IPS DF 4.7 (cell line): Measurements from ENCODE around the gene YTHDF2.
"Not testable (repeated sequence)": the region's sequence is repeated elsewhere in the genome, so short reads cannot be mapped to it uniquely, and the experiment has no call there.

Source experiments
- DNase-seq: peaks from one replicate; pipeline ENCODE4 v3.0.0-alpha.2; 2013; ENCODE audit warnings: low spot score; ENCODE audit errors: extremely low read depth

Gene YTHDF2

DNA sequence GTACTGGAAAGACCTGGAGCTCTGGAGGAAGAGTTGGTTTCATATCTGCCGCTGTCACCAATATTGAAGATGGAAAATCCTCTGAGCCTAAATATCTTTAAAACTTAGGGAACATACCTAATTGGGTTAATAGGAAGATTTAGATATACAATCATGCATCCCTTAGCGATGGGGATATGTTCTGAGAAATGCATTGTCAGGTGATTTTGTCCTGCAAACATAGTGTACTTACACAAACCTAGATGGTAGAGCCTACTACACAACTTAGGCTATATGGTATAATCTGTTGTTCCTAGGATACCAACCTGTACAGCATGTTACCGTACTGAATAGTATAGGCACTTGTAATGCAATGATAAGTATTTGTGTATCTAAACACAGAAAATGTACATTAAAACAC, 22.5 kb downstream of the YTHDF2 start:
- no peak for DNase-seq

DNA sequence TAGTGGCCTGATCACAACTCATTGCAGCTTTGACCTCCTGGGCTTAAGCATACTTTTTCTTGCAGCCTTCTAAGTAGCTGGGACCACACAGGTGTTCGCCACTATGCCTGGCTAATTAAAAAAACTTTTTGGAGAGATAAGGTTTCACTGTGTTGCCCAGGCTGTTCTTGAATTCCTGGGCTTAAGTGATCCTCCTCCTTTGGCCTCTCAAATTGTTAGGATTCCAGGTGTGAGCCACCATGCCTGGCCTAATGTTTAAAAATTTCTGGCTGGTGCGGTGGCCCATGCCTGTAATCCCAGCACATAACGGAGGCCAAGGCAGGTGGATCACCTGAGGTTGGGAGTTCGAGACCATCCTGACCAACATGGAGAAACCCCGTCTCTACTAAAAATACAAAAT, 24.4 kb downstream of the YTHDF2 start:
- no peak for DNase-seq

- DNase-seq: no peak
Measured at GRCh38 chr1:28766532-28767183, 29.9 kb downstream of the YTHDF2 start.

DNA sequence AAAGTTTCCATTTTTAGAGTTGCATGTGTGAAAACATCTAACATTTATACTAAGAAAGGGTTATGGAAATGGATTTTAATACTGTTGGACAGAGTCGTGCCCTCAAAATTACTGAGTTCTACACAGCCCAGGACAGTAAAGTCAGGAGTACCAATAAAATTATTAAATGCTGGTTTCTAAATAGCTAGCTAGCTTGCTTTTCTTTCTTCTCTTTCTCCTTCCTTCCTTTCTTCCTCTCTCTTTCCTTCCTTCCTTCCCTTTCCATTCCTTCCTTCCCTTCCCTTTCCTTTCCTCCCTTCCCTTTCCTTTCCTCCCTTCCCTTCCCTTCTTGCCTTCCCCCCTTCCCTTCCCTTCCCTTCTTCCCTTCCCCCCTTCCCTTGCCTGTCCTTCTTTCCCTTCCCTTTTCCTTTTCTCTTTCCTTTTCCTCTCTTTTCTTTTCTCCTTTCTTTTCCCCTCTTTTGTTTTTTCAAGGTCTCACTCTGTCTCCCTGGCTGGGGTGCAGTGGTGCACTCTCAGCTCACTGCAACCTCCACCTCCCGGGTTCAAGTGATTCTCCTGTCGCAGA, 33.9 kb downstream of the YTHDF2 start:
- no peak for DNase-seq

DNA sequence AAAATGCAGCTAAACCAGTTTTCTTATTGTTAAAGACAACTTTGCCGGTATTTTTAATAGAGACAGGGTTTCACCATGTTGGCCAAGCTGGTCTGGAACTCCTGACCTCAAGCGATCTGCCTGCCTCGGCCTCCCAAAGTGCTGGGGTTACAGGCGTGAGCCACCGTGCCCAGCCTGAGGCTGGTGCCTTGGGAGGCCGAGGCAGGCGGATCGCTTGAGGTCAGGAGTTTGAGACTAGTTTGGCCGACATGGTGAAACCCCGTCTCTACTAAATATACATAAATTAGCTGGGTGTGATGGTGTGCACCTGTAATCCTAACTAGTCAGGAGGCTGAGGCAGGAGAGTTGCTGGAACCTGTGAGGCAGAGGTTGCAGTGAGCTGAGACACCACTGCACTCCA, 35.2 kb downstream of the YTHDF2 start:
- not testable (repeated sequence) for DNase-seq

DNA sequence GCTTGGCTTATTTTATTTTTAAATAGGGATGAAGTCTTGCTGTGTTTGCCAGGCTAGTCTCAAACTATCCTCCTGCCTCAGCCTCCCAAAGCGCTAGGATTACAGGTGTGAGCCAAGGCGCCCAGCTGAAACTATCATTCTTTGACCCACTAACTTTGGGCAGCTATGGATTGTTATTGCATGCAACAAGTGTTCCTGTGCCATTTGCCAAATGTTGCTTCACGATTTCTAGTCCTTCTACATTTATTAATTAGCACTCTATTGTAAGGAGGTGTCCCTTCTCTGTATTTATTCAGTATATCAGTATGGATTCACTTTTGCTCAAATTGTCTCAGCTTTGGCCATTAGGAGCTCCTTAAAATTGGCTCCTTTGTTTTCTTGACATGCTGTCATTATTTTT, 36.4 kb downstream of the YTHDF2 start:
- DNase-seq: no peak

DNA sequence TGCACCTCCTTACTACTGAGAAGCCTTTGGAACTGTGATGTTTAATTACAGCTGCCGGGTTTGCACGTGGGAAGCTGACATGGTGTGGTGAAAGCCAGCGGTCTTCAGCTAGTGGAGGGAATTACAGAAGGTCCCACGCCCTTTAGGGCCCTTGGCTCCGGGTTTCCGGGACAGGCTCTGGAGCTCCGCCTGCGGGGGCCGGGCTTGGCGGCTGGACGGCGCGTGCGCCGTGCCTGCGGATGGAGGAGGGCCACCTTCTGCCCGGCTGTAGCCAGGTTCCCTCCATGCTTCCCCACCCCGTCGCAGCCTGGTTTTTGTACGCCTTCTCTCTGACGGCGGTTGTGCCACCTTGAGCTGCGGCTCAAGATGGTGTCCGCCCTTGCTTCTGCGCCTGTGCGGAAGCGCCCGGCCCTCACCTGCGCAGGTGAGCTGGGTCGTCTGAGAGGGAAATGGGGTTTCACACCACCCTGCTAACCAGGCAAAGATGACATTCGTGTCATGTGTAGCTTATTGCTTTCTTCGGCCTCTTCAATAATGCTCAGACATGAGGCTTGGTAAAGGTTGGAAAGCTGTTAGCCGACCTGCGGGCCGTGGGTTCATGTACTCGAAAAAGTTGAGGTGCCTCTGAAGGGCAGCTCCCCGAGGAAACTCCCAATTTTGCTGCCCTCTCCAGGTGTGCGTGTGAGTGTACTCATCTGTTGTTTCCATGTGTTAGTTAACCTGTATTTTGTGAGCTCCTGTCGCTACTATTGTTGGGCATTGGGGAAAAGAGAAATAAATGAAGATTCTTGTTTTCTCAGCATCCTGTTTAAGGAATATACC, 38.6 kb downstream of the YTHDF2 start:
- no peak for DNase-seq

DNA sequence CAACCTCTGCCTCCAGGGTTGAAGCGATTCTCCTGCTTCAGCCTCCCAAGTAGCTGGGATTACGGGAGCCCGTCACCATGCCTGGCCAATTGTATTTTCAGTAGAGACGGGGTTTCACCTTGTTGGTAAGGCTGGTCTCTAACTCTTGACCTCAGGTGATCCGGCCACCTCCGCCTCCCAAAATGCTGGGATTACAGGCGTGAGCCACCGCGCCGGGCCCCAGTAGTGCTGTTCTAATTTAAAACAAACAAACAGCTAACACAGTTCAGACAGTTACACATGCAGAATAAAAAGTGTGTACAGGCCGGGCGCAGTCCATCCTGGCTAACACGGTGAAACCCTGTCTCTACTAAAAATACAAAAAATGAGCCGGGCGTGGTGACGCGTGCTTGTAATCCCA, 39.6 kb downstream of the YTHDF2 start:
- no peak for DNase-seq

- no peak for DNase-seq
Measured at GRCh38 chr1:28778021-28778420, 41.3 kb downstream of the YTHDF2 start.

- no peak for DNase-seq
Measured at GRCh38 chr1:28779751-28780408, 43.1 kb downstream of the YTHDF2 start.

- no peak for DNase-seq
Measured at GRCh38 chr1:28781305-28781704, 44.6 kb downstream of the YTHDF2 start.

DNA sequence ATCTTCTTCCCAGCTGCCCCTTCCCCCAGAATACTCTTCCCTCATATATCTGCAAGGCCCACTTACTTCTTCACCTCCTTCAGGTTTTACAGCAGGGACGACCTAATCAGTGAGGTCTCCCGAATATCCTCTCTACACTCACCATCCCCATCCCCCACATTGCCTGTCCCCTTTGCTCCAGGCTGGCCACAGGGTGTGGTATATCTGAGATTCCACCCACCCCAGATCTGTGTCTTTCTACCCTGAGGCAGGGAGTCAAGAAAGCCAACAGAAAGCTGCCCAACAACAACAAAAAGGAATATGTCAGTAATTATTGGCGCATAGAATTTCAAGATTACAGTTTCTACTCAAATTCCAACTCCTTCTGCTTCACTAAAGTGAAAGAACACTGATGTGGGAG, 45.3 kb downstream of the YTHDF2 start:
- no peak for DNase-seq

DNA sequence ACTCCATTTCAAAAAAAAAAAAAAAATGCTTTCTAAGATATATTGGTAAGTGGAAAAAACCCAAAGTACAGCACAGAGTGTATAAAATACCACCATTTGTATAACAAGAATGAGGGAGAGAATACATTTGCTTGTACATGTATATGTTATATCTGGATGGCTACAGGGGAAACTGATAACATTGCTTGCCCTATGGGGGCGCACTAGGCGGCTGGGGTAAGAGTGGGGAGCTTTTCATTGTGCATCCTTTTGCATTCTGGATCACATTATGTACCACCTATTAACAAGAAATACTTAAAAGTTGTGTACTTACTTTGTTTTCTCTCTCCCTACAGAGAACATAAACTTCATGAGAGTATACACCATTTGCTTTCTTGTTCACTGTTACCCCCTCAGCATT, 46.6 kb downstream of the YTHDF2 start:
- no peak for DNase-seq

- no peak for DNase-seq
Measured at GRCh38 chr1:28789412-28789811, 52.7 kb downstream of the YTHDF2 start.

DNA sequence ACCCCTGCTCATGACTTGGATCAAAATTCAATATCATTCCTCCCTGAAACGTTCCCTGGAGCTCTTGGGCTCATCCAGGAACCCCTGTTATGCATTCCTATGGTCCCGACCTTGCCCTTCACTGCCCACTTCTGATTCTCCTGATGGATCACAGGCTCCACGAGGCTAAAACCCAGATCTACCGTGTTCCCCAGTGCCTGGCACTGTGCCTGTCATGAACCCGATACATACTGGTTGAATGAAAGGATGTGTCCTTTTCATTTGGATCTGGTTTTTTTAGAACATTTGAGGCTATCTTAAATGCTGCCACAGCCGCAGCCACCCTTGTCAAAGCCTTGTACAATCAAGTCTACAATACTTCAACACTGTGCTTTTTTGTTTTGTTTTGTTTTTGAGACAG, 53.1 kb downstream of the YTHDF2 start:
- no peak for DNase-seq

DNA sequence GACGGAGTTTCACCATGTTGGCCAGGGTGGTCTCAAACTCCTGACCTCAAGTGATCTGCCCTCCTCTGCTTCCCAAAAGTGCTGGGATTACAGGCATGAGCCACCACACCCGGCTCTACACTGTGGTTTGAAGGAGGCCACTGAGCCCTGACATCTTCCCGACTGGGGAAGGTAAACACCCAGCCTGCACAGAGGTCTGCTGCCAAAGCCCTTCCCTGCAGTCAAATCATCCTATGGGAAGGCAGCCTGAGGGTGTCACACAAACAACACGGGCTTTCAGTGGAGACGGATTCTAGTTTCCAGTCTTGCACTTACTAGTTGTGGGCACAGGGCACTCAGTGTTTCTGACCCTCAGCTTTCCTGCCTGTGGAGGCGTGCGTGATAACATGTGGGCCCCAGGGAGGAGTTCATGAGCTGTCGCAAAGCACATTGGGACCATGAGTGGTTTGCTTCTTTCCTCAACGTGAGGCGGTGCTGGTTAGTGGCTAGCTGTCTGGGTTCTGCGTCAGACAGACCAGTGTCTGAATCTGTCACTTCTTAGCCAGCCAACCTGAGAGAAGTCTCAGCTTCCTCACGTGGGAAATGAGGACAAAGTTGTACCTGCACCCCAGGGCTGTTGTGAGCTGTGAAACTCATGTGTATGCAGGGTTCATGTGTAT, 53.8 kb downstream of the YTHDF2 start:
- DNase-seq: no peak

GRCh38 chr1:28791929-28792328, 55.2 kb downstream of the YTHDF2 start:
- DNase-seq: not testable (repeated sequence)

DNA sequence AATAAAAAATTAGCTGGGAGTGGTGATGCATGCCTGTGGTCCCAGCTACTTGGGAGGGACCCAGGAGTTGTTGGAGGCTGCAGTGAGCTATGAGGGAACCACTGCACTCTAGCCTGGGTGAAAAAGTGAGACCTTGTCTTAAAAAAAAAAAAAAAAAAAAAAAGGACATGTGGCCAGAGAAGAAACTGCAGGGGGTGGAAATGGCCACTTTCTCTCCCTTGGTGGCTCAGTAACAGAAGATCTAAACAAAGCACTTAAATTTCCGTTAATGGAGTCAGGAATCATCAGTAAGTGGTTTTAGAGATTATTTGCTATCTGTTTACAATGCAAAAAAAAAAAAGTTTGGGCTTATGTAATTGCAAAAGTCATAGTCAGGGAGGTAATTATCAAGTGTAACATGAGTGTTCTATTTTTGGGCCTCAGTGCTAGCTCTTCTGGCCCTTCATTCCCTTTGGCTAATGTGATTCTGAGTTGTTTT, 55.9 kb downstream of the YTHDF2 start:
- no peak for DNase-seq

DNA sequence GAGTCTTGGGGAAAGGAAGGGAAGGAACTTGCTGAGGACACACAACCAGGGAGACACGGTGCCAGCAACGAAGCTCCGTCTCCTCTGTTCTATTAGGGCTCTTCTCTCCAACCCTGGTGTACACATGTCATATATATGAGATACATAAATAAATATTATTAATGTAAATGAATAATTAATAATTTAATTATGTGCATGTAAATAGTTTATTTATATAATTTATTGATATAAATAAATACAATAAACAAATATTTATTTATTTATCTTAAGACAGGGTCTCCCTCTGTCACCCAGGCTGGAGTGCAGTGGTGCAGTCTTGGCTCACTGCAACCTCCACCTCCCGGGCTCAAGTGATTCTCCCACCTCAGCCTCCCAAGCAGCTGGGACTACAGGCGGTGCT, 57.8 kb downstream of the YTHDF2 start:
- DNase-seq: not testable (repeated sequence)

- no peak for DNase-seq
Measured at GRCh38 chr1:28796352-28797211, 59.8 kb downstream of the YTHDF2 start.

DNA sequence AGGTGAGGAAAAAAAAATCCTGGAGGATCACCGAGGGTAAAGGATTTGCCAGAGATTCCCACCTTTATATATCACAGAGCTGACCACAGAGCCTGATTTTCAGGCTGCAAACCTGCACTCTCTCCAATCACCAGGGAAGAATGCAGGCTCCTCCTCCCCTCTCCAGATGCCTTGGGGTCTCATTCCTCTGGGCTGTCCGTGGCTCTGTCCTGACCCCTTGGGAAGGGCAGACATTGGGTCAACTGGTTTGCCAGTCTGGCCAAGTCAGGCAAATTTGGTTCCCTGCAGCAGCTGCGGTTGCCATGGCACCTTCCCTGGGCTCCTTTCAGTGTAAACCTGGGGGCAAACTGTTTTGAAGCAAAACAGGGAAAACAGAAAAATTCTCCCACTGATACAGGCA, 63.6 kb downstream of the YTHDF2 start:
- no peak for DNase-seq
